Measurements from ENCODE around the gene C19orf67.
"Not testable (repeated sequence)": the region's sequence is repeated elsewhere in the genome, so short reads cannot be mapped to it uniquely, and the experiment has no call there.

C19orf67 gene

DNA sequence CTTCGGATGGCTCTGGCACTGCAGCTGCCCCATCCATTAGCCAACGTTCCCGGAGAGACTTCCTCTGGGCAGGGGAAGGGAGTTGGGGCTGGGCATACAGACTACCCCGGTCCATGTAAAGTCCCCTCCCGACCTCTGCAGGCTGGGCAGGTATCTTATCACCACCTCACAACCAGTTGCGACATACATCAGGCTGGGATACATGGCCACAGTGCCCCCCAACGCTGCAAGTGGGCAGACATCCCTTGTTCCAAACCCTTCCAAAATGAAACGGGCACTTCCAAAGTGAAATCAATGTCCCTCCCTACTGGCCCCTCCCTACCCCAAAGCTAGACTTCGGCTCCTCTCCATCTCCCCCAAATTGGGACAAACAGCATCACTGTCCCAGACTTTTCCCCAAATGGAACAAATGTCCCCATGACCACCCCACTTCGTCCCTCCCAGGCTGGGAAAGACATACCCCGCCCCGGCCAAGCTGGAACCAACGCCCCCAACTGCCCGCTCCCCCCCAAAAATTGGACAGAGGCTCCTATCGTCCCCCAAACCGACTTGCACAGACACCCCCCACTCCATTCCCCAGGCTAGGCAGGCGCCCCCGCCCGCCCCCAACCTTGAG is 28.7 kb downstream of the C19orf67 start:
- peak overlapping the region; percentile 29 to 31 for H3K4me3 Mint-ChIP-seq
- H3K27ac Mint-ChIP-seq, result no peak overlapping the region
- H3K9me3 Mint-ChIP-seq, result peaks cover 0 to 7% of the 10 kb centered on the region in 2 donors
- ATAC-seq, result no peak
- DNase-seq, result no peak
- peaks cover 53% of the 10 kb centered on the region for H3K27me3 Mint-ChIP-seq
- H3K4me1 Mint-ChIP-seq, result peaks cover 36% of the 10 kb centered on the region

DNA sequence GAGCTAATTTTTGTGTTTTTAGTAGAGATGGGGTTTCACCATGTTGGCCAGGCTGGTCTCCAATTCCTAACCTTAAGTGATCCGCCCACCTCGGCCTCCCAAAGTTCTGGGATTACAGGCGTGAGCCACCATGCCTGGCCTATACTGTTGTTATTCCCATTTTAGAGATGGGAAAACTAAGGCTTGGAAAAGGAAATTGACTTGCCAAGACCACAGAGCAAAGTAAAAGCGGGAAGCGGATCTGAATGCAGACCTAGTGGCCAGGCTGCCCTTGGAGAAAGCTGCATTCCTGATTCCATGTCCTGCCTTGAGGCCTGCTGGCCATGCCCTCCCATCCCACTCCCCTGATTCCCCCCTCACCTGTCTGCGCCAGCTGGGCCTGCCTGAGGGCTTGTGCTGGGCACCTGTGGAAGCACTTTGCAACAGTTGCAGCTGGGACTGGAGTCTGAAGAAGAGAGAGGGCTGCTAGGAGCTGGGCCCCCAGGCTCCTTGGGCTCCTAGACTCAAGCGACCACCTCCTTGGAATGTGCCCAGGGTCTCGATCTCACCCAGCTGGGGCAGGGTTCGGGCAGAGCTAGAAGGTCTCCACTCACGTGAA is 29.4 kb downstream of the C19orf67 start:
- peaks cover 0 to 7% of the 10 kb centered on the region in 2 donors for H3K9me3 Mint-ChIP-seq
- no peak overlapping the region for H3K27ac Mint-ChIP-seq
- peaks cover 40% of the 10 kb centered on the region for H3K4me1 Mint-ChIP-seq
- H3K27me3 Mint-ChIP-seq, result peaks cover 46% of the 10 kb centered on the region
- ATAC-seq (no peak), DNase-seq (no peak)
- H3K4me3 Mint-ChIP-seq, result no peak overlapping the region

DNA sequence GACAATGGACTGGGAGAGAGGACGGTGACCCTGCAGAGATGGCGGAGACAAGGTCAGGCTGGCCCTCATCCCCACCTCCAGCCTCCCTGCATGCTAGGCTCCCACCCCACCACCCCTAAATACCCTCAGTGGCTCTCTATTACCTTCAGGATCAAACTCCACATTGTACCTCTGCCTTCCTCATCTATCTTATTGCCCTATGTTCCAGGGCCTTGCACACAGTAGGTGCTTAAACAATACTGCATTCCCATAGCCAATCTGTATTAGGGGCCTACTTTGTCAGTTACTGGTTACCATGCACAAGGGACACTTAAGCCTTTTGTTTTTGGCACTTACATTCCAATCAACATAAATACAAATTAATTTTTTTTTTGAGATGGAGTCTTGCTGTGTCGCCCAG is 30.2 kb downstream of the C19orf67 start:
- ATAC-seq (no peak), DNase-seq (no peak)
- Mint-ChIP-seq H3K9me3 (peaks cover 0 to 7% of the 10 kb centered on the region in 2 donors), H3K4me1 (peaks cover 40% of the 10 kb centered on the region), H3K4me3 (no peak overlapping the region), H3K27ac (no peak overlapping the region), H3K27me3 (peaks cover 39% of the 10 kb centered on the region)

DNA sequence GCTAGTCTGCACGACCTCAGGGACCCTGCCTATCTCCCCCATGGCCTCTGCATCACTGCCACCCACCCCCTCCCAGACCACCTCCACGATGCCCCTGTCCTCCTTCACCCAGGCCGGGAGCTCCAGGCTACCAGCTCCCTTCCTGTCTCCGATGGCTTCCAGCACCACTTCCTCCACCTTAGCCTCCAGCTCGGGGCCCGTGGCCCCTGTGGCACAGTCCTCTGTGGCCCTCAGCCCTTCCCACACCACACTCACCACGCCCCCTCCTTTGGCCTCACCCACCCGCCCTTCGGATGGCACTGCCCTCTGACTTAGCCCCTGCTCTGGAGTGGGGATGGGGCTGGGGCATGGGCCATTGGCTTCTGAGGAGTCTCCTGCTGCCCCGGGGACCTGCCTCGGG is 30.9 kb downstream of the C19orf67 start:
- Mint-ChIP-seq H3K4me1 (peaks cover 38% of the 10 kb centered on the region), H3K27ac (no peak overlapping the region), H3K4me3 (no peak overlapping the region), H3K9me3 (peaks cover 0 to 7% of the 10 kb centered on the region in 2 donors), H3K27me3 (peaks cover 32% of the 10 kb centered on the region)
- ATAC-seq (peak; percentile 27), DNase-seq (no peak)

- Mint-ChIP-seq H3K4me3 (no peak overlapping the region), H3K27ac (peak overlapping the region in 1 of 2 donors; percentile 2), H3K4me1 (peaks cover 32% of the 10 kb centered on the region), H3K27me3 (peaks cover 26% of the 10 kb centered on the region), H3K9me3 (peaks cover 0 to 7% of the 10 kb centered on the region in 2 donors)
- ATAC-seq (no peak), DNase-seq (no peak)
These were observed 31.5 kb downstream of the C19orf67 start for GRCh38 chr19:14054099-14054498.

- no peak for DNase-seq
- Mint-ChIP-seq H3K9me3 (peaks cover 0 to 8% of the 10 kb centered on the region in 2 donors), H3K27ac (no peak overlapping the region), H3K4me3 (no peak overlapping the region), H3K4me1 (peaks cover 29% of the 10 kb centered on the region), H3K27me3 (peaks cover 20% of the 10 kb centered on the region)
- no peak for ATAC-seq
These were observed 32.1 kb downstream of the C19orf67 start for GRCh38 chr19:14053500-14053899.

- DNase-seq, result no peak
- no peak overlapping the region for H3K27ac Mint-ChIP-seq
- no peak for ATAC-seq
- H3K4me1 Mint-ChIP-seq, result peaks cover 27% of the 10 kb centered on the region
- peaks cover 0 to 13% of the 10 kb centered on the region in 2 donors for H3K9me3 Mint-ChIP-seq
- peaks cover 15% of the 10 kb centered on the region for H3K27me3 Mint-ChIP-seq
- H3K4me3 Mint-ChIP-seq, result no peak overlapping the region
These were observed 32.6 kb downstream of the C19orf67 start for GRCh38 chr19:14053032-14053431.

DNA sequence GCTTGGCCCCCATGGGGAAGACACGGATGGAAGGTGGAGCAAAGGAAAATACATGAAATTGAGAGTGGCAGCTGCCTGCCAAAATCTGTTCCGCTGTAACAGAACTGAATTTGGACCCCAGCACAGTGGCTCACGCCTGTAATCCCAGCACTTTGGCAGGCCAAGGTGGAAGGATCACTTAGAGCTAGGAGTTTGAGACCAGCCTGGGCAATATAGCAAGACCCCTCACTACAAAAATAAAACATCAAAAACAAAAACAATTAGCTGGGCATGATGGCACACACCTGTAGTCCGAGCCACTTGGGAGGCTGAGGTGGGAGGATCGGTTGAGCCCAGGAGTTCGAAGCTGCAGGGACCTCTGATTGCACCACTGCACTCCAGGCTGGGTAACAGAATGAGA is 33.1 kb downstream of the C19orf67 start:
- peaks cover 9% of the 10 kb centered on the region for H3K27me3 Mint-ChIP-seq
- no peak overlapping the region for H3K4me3 Mint-ChIP-seq
- ATAC-seq (no peak), DNase-seq (no peak)
- peaks cover 0 to 13% of the 10 kb centered on the region in 2 donors for H3K9me3 Mint-ChIP-seq
- peaks cover 21% of the 10 kb centered on the region for H3K4me1 Mint-ChIP-seq
- H3K27ac Mint-ChIP-seq, result peak overlapping the region in 1 of 2 donors; percentile 79

- Mint-ChIP-seq H3K9me3 (peaks cover 0 to 13% of the 10 kb centered on the region in 2 donors), H3K27ac (peak overlapping the region in 1 of 2 donors; percentile 79), H3K4me3 (no peak overlapping the region), H3K4me1 (peaks cover 21% of the 10 kb centered on the region), H3K27me3 (peaks cover 4% of the 10 kb centered on the region)
- no peak for DNase-seq
- ATAC-seq, result no peak
These were observed 33.6 kb downstream of the C19orf67 start for GRCh38 chr19:14051980-14052379.

GRCh38 chr19:14050961-14051360 is 34.6 kb downstream of the C19orf67 start:
- ATAC-seq, H3K27ac Mint-ChIP-seq, H3K4me3 Mint-ChIP-seq, DNase-seq, H3K27me3 Mint-ChIP-seq: not testable (repeated sequence)
- H3K9me3 Mint-ChIP-seq, result peaks cover 0 to 13% of the 10 kb centered on the region in 2 donors
- peaks cover 28% of the 10 kb centered on the region for H3K4me1 Mint-ChIP-seq

DNA sequence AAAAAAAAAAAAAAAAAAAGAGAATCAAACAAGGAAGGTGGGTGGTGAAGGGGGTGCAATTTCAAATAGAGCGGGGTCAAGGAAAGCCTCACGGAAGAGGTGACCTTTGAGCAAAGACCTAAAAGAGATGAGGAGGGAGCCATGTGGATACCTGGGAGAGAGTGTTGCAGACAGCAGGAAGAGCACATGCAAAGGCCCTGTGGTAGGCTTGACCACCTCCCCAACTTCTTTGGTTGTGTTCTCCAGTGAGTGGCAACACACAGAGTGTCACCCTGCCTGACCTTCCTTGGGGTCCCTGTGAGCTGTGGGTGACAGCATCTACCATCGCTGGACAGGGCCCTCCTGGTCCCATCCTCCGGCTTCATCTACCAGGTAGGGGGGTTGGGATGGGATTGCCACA is 35.1 kb downstream of the C19orf67 start:
- Mint-ChIP-seq H3K9me3 (peaks cover 0 to 13% of the 10 kb centered on the region in 2 donors), H3K4me3 (no peak overlapping the region), H3K27ac (peak overlapping the region in 1 of 2 donors; percentile 15), H3K4me1 (peaks cover 30% of the 10 kb centered on the region), H3K27me3 (no peaks in the 10 kb centered on the region)
- ATAC-seq (no peak), DNase-seq (no peak)

DNA sequence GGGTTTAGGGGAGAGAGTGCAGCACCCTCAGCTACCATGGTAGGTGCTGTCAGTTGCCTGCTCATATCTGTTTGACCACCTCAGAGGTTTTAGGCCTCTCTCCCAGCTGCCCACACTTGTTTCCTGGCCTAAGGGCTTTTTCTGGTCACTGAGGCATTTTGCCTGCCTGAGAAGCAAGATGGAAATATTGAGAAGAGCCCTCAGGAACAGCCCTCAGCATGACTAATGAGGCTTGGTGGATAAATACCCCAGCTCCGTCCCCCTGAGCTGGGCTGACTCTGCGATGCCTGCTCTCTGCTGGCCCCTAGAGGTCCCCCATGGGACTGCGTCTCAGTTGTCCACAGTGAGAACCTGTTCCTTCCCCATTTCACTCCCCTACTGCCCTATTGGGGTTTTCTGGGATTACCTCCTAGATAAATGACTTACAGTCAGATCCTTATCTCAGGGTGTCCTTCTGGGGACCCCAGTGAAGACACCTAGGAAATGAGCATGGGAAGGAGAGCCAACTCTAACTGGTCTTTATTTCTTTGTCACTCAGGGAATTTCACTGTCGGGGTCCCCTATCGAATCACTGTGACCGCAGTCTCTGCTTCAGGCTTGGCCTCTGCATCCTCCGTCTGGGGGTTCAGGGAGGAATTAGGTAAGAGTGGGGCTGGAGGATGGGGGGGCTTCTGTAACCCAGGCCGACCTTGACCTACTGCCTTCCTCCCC is 37.0 kb downstream of the C19orf67 start:
- Mint-ChIP-seq H3K27me3 (no peaks in the 10 kb centered on the region), H3K27ac (no peak overlapping the region), H3K4me3 (no peak overlapping the region), H3K9me3 (peaks cover 0 to 13% of the 10 kb centered on the region in 2 donors), H3K4me1 (peaks cover 25% of the 10 kb centered on the region)
- DNase-seq, result peak; percentile 73 to 76
- peak; percentile 79 for ATAC-seq

GRCh38 chr19:14047866-14048265 is 37.7 kb downstream of the C19orf67 start:
- not testable (repeated sequence) for H3K4me3 Mint-ChIP-seq, ATAC-seq, H3K27ac Mint-ChIP-seq, DNase-seq, H3K27me3 Mint-ChIP-seq
- H3K4me1 Mint-ChIP-seq, result peaks cover 25% of the 10 kb centered on the region
- peaks cover 0 to 13% of the 10 kb centered on the region in 2 donors for H3K9me3 Mint-ChIP-seq

DNA sequence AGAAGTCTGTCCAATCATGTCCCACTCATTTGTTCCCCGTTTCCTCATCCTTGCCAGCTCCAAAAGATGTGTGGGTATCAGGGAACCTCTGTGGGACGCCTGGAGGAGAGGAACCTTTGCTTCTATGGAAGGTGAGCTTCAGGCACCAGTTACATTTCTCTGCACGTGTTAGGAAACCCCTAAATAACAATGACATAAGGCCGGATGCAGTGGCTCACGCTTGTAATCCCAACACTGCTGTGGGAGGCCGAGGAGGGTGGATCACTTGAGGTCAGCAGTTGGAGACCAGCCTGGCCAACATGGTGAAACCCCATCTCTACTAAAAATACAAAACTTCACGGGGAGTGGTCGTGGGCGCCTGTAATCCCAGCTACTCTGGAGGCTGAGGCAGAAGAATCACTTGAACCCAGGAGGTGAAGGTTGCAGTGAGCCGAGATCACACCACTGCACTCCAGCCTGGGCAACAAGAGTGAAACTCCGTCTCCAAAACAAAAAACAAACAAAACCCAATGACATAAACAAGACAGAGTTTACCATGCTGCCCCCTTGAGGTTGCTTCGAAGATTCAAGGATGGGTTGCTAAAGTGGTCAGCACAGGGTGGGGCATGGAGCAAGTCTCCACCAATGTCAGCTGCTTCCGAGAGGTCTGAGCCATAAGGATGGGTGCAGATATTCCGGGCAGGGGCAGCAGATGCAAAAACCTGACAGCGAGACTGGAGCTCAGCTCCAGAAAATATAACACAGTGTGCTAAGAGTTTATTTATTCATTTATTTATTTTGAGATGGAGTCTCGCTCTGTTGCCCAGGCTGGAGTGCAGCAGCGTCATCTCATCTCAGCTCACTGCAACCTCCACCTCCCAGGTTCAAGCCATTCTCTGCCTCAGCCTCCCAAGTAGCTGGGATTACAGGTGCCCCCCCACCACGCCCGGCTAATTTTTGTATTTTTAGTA is 42.6 kb downstream of the C19orf67 start:
- ATAC-seq (peak; percentile 64), DNase-seq (peak in 1 of 2 donors; percentile 39)
- H3K27me3 Mint-ChIP-seq, H3K9me3 Mint-ChIP-seq, H3K4me3 Mint-ChIP-seq: not testable (repeated sequence)
- Mint-ChIP-seq H3K27ac (peak overlapping the region in 1 of 2 donors; percentile 86), H3K4me1 (peaks cover 17% of the 10 kb centered on the region)

DNA sequence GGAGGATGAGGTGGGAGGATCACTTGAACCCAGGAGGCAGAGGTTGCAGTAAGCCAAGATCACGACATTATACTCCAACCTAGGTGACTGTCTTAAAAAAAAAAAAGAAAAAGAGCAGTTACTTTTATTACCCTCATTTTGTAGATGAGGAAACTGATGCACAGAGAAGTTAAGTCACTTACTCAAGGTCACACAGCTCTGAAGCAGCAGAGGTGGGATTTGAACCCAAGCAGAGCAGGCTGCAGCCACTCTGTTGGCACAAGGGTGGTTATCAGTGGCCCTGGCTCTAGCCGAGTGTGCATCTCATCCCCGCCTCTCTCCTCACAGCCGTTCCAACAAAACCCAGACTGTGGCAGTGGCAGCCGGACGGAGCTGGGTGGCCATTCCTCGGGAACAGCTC is 46.4 kb downstream of the C19orf67 start:
- H3K27me3 Mint-ChIP-seq, result no peaks in the 10 kb centered on the region
- H3K9me3 Mint-ChIP-seq, result no peaks in the 10 kb centered on the region
- peak overlapping the region in 1 of 2 donors; percentile 69 for H3K27ac Mint-ChIP-seq
- no peak for ATAC-seq
- DNase-seq, result no peak
- H3K4me1 Mint-ChIP-seq, result peaks cover 22% of the 10 kb centered on the region
- H3K4me3 Mint-ChIP-seq, result no peak overlapping the region

All from stimulated activated naive CD8-positive, alpha-beta T cell treated with anti-CD3 and anti-CD28 coated beads, Interleukin-15, amount 100 ng/mL, for 72 hours (primary cell).